Stimulated activated CD8-positive, alpha-beta memory T cell treated with anti-CD3 and anti-CD28 coated beads, Interleukin-12 subunit alpha, Interleukin-12 subunit beta, amount 100 ng/mL, for 24 hours (primary cell): ENCODE data around the gene WNT4.
A peak's percentile ranks its signal among the peaks of the same experiment; 100 is the strongest.

Experiments used
- DNase-seq: peaks from one replicate; pipeline ENCODE4 v3.0.0-alpha.2; 2020; ENCODE audit errors: extremely low read depth

The WNT4 gene

DNA sequence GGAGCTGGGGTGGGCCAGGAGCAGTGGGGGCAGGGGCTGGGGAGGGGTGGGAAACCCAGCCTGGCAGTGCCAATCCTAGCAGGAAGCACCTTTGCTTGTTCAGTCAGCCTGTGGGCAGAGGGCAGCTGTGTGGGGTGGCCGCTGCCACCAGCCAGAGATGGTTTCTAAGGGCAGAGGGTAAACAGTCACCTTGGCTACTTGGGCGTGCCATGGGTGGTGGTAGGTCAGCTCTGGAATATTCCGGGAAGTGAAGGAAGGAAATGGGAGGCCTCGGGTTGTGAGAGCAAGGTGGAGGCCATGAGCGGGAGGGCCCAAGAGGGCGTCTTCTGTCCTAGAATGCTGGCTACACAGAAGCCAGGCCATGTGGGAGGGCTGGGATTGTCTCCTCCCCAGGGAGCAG is 20.7 kb upstream of the WNT4 start:
- DNase-seq = no peak

GRCh38 chr1:22163137-22163536 is 20.2 kb upstream of the WNT4 start:
- DNase-seq = no peak

DNA sequence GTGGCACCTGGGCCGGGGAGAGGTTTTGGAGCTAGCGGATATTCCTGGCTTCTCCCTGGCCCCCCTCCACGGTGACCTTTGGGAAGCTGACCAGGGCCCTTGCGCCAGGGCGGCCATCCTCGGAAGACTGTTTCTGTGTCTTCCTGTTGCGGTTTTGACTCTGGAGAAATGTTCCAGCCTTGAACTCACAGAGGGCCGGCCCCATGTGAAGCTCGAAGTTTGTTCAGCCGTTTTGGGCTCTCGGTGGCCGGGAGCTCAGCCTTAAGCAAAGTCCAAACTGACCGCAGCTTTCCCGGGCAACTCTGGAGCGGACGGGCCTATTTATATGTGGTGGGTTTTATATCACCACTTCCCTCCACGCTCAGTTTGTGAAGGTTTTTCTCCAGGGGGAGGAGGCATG is 17.0 kb upstream of the WNT4 start:
- DNase-seq = no peak

DNA sequence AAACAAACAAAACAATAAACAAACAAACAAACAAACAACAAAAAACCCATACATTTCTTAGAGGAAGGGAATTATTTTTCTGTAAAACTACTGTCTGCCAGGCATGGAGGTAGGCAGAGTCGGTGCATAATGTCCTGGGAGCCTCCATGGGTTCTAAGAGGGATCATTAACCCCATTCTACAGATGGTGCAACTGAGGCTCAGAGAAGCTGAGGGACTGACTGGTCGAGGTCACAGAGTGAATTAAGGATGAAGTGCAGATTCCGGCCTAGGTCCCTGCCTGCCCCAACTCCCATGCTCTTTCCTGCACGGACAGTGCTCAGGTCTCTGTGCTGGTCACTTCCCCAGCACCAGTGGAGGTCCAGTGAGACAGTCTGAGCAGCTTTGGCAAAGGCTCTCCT is 15.8 kb upstream of the WNT4 start:
- DNase-seq = no peak

- DNase-seq = no peak
Observed at GRCh38 chr1:22157359-22157966, 14.6 kb upstream of the WNT4 start.

DNA sequence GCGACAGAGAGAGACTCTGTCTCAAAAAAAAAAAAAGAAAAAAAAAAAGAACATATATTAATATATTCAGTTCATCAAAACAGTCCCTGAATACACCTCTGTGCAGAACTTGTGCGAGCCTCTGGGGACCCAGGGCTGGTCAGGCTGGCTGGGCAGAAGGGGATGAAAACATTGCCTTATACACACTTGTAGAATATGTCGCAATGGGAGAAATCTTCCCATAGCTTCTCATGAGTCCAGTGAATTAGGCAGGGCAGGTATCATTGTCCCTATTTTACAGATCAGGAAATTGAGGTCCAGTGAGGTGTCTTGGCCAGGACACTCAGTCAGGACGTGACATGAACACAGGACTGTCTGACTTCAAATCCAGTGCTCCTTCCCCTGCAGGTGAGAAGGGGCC is 12.6 kb upstream of the WNT4 start:
- DNase-seq = no peak

DNA sequence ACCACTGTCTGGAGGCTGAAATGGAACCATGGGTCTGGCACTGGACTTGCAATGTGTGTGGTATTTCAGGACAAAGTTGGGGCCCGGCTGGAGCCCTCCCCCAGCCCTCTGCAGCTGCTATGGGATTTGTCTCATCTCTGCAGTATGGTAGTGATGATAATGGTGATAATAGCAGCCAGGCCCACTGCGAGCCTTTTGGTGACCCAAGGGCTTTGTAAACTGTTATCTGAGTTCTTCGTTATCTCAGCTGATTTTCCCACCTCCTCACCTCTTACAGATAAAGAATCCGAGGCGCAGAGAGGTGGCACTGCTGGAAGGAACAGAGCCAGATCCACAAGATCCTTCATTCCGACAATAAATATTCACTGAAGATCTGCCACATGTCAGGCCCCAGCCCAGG is 11.7 kb upstream of the WNT4 start:
- no peak for DNase-seq

GRCh38 chr1:22153660-22154437 is 11.0 kb upstream of the WNT4 start:
- no peak for DNase-seq

GRCh38 chr1:22150923-22151322 is 8.0 kb upstream of the WNT4 start:
- no peak for DNase-seq

- DNase-seq = no peak
Observed at GRCh38 chr1:22142315-22143064, 407 bp downstream of the WNT4 start.

DNA sequence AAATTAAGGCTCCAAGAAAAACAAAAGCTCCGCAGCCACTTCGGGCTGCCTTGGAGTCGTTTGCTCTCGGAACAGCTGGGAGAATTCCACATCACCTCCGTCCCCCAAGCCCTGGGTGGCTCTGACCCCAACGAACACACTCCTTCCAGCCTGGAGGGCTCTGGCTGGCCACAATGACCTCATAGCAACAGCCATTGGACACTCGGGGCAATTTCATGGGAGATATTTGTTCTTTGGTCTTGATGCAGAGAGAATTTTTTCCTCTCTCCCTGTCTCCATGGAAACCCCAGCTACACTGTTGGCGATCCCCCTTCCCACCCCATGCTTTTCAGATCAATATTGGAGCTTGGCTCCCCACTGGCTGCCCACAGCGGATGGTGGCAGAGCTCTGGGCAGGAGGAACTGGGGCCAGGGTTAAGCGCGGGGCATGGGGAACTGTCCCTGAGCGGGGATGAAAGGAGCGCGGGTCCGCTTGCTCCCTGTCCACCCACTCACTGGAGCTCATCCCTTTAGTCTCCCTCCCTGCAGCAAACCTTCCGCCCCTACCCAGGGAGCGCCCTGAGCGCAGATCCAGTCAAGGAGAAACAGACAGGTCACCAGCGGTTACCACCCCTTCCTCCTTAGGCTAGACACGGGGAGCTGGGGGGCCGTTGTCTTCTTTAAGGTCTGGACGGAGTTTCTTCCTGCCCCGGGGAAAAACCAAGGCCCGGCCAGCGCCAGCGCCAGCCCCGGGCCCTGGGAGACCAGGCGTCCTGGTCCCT is 1.2 kb downstream of the WNT4 start:
- no peak for DNase-seq

DNA sequence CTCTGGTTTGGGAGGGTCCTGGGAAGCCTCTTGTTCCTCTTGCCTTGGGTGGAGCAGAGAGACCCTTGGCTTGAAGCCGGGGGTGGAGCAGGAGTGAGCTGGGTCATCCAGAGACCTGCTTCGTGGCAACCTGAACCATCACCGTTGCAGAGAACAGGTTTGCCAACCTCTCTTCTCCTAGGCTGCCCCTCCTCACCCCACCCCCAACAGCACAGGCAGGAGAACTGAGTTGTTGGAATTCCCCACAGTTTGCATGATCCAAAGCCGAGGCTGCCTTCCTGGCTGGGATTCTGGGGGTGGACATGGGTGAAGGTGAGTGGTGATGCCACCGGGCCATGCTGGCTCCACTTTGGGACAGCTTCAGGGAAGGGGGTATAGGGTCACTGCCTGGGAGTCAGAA is 2.2 kb downstream of the WNT4 start:
- no peak for DNase-seq

DNA sequence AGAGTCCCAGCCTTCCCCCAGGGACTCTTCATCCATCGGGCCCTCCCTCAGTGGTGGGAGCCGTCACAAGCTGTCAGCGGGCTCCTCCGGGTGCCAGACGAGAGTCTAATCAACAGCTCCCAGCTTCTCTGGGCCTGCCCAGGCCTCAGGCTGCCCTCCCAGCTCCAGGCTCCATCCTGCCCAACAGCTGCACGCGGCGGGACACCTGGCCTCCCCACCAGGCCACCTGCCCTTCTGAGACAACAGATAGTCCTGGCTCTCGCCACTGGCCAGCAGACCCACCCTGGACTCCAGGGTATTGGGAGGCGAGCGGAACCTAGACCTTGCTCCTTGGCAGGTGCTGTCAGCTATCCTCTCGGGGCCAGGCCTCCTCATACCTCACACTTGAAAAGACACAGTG is 3.1 kb downstream of the WNT4 start:
- DNase-seq = no peak

GRCh38 chr1:22139066-22139594 is 3.8 kb downstream of the WNT4 start:
- DNase-seq = no peak

GRCh38 chr1:22137004-22137720 is 5.7 kb downstream of the WNT4 start:
- DNase-seq = no peak

- no peak for DNase-seq
Observed at GRCh38 chr1:22133931-22134324, 9.0 kb downstream of the WNT4 start.

- no peak for DNase-seq
Observed at GRCh38 chr1:22133247-22133930, 9.5 kb downstream of the WNT4 start.

DNA sequence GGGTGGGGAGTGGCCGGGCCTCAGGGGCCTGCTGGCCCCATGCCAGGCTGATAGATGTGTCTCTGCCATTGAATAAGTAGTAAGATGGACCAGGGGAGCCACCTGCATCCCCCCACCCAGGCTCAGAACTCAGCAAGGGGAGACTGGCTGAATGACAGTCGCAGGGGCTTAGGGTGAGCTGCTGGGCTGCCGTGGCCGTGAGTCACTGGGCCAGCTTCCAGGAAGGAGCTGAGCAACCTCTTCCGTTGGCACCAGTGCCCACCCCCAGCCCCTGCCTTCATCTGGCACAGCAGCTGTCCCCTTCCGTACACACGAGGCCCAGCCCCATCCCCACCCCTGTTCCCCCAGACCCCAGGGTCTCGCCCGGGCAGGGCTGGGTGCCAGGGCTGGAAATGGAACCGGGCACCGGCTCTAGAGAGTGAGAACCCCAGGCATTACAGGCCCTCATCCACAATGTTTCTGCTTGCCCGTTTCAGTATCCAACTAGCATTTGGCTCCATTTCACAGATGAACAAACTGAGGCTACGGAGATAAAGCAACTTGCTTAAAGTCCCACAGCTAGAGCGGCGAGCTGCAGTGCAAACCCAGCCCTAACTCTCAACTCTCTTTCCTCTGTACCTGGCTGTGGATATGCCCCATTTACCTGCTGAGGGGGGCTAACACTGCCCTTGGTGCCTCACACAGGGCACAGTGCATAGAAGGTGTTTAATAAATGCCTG is 10.2 kb downstream of the WNT4 start:
- no peak for DNase-seq

DNA sequence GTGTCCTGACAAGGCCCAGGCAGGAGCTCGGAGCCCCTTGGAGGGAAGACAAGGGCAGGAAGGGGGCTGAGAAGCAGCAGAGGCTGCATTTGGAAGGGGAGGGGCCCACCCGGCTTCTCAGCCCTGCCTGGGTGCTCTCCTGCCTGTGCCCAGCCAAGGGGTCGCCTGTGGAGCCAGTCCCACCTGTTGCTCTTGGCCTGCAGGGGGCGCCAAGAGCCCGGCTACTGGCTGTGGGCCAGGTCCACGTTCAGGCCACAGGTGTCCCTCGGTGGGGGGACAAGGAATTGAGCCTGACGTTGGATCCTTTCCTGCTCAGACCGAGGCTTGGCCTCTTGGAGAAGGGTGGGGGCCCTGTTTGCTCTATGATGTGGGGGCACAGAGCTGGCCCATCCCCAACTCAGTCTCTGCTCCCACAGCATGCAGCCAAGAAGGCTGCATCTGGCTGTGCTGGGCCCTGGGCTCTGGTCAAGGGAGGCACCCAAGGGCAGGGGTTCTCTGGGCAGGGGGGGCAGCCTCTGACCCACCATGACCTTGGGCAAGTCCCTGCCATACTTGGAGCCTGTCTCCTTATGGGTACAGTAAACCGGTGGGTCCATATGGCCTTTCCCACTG is 10.9 kb downstream of the WNT4 start:
- peak; percentile 16 for DNase-seq

GRCh38 chr1:22131062-22131461 is 11.8 kb downstream of the WNT4 start:
- DNase-seq = no peak
